ENCODE data around the gene LEPR. TPM values are rescaled to one million over a fixed set of nuclear protein-coding genes. Genes with fewer than 3 reads are reported as not detected.

LEPR gene
- total RNA-seq, 1 experiment from 2014 or later = 3.0 TPM

- ChIA-PET CTCF (no interaction called here), POLR2A (no interaction called here)
- no peak for ATAC-seq
Measured at GRCh38 chr1:65395887-65396612, 24.4 kb upstream of the LEPR start.

GRCh38 chr1:65398083-65398482 is 22.4 kb upstream of the LEPR start:
- CTCF ChIA-PET = no interaction called here
- Histone ChIP-seq H3K36me3 (ENCODE audit: control insufficient read depth, insufficient read depth, low read length) (no peaks in the 10 kb centered on the region), H3K4me1 (ENCODE audit: control insufficient read depth, insufficient read depth, low read length) (no peaks in the 10 kb centered on the region), H3K9me3 (ENCODE audit: control insufficient read depth, insufficient read depth, low read depth, low read length) (no peaks in the 10 kb centered on the region), H3K27ac (ENCODE audit: low read length) (no peak overlapping the region), H3K4me3 (ENCODE audit: low read depth in 2 of 2, low read length in 2 of 2) (no peak overlapping the region), H3K27me3 (ENCODE audit: control insufficient read depth, insufficient read depth, low read length) (no peaks in the 10 kb centered on the region)
- in situ Hi-C loops (cut with HindIII; ENCODE audit: low pct_unique_long_range_greater_than_20kb, low sequenced_read_pairs) (no loop called here), intact Hi-C loops (cut with micrococcal nuclease; ENCODE audit: unreplicated experiment) (no loop called here)
- POLR2A ChIA-PET = no interaction called here
- no peak for ATAC-seq
- no TSS peak for BruUV-seq (replicated peaks)
- TF ChIP-seq CTCF (IDR thresholded peaks at IDR 0.05) (no peak), SIN3A (IDR thresholded peaks at IDR 0.05; ENCODE audit: borderline replicate concordance, insufficient read depth, low read depth, low read length) (no peak), REST (IDR thresholded peaks at IDR 0.05; ENCODE audit: insufficient read depth in 1 of 2, low read depth in 2 of 2, low read length in 1 of 2) (no peak), POLR2AphosphoS5 (IDR thresholded peaks at IDR 0.05; ENCODE audit: low read depth, low read length) (no peak)
- DNase-seq (ENCODE audit: low read depth, low spot score) = no peak

More at GRCh38 chr1:65395887-65396612, 24.4 kb upstream of the LEPR start:
- in situ Hi-C loops (cut with HindIII; ENCODE audit: low pct_unique_long_range_greater_than_20kb, low sequenced_read_pairs) (no loop called here), intact Hi-C loops (cut with micrococcal nuclease; ENCODE audit: unreplicated experiment) (no loop called here)
- TF ChIP-seq TCF7L2 (IDR thresholded peaks at IDR 0.05; ENCODE audit: low read depth, low read length) (no peak), SIN3A (IDR thresholded peaks at IDR 0.05; ENCODE audit: borderline replicate concordance, insufficient read depth, low read depth, low read length) (no peak), REST (IDR thresholded peaks at IDR 0.05; ENCODE audit: insufficient read depth in 1 of 2, low read depth in 2 of 2, low read length in 1 of 2) (no peak), POLR2AphosphoS5 (IDR thresholded peaks at IDR 0.05; ENCODE audit: low read depth, low read length) (no peak), CTCF (IDR thresholded peaks at IDR 0.05) (no peak)
- no peaks in the 10 kb centered on the region for H3K4me1 ChIP-seq (ENCODE audit: control insufficient read depth, insufficient read depth, low read length)
- no peaks in the 10 kb centered on the region for H3K27me3 ChIP-seq (ENCODE audit: control insufficient read depth, insufficient read depth, low read length)
- no peak overlapping the region for H3K4me3 ChIP-seq (ENCODE audit: low read depth in 2 of 2, low read length in 2 of 2)
- BruUV-seq (replicated peaks) = no TSS peak
- no peaks in the 10 kb centered on the region for H3K36me3 ChIP-seq (ENCODE audit: control insufficient read depth, insufficient read depth, low read length)
- no peak for DNase-seq (ENCODE audit: low read depth, low spot score)
- H3K9me3 ChIP-seq (ENCODE audit: control insufficient read depth, insufficient read depth, low read depth, low read length) = no peaks in the 10 kb centered on the region
- H3K27ac ChIP-seq (ENCODE audit: low read length) = no peak overlapping the region
